DLD1 (cell line): Measurements from ENCODE around the gene JAML.

Source experiments
- in situ Hi-C: cut with HindIII; loops from 2 replicates; pipeline ENCODE4 v1.10.0; 2017; ENCODE audit warnings: low sequenced_read_pairs

Gene JAML

DNA sequence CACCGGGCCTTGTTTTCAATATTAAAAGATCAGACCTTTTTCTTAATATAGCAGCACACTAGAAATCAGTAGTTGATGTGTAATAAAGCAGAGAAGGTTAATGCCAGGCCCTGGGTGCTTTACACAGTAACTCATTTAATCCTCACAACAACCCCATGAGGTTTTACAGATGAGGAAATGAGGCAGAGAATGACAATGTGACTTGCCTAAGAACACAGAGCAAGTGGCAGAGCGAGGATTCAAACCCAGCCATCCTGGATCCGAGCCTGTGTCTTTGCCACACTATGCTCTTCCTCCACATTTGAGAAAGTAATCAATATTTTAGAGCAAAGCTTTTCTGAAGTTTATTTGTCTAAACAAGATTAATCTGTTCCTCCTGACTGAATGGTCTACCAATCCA is 7.2 kb downstream of the JAML start:
- in situ Hi-C loops = no loop called here

DNA sequence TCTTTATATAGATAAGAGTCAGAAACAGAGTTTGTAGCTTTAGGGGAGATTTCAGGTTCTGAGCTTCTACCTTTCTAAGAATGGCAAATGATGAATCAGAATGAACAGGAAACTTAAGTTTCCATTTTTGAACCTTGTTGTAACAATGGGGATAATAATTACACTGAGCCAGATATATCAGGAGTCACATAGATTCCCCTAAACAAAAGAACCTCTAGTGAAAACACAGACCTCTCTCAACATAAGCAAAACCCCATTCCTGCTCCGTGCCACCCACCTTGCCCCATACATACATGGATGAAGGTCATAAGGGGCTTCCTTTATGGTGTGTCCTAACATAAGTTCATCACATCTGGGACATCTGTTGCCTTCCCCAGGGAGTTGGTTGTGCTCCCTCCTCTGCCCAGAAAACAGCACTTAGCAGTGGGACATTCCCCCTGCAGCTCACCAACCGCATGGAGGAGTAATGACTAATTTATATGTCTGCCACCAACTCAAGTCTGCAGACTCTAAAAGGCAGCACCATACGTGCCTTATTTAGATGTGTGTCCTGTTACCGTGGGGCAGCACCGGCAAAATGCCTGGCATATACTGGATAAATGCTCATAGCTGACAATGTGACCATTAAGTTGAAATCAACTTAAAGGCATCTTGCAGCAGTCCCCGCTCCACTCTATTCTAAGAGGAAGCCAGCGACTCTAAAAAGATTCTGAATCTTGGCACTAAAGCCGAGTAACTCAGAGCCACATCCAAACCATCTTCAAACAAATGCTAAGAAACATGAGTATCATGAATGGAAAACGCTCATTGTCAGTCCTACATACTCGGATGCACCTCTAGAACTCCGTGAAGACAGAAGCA is 8.0 kb downstream of the JAML start:
- in situ Hi-C loops = no loop called here

- in situ Hi-C loops = no loop called here
These were observed 9.0 kb downstream of the JAML start for GRCh38 chr11:118215765-118216164.

DNA sequence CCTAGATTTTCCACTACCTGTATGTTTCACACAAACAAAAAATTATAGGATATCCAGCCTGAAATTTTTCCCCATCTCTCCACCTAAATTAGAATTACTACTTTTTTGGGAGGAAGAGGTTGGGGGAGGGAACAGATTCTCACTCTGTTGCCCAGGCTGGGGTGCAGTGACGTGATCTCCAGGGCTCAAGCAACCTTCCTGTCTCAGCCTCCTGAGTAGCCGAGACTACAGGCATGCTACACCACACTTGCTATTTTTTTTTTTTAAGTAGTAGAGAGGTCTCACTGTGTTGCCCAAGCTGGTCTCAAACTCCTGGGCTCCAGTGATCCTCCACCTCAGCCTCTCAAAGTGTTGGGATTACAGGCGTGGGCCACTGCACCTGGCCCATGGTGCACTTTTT is 9.5 kb downstream of the JAML start:
- in situ Hi-C loops = no loop called here

DNA sequence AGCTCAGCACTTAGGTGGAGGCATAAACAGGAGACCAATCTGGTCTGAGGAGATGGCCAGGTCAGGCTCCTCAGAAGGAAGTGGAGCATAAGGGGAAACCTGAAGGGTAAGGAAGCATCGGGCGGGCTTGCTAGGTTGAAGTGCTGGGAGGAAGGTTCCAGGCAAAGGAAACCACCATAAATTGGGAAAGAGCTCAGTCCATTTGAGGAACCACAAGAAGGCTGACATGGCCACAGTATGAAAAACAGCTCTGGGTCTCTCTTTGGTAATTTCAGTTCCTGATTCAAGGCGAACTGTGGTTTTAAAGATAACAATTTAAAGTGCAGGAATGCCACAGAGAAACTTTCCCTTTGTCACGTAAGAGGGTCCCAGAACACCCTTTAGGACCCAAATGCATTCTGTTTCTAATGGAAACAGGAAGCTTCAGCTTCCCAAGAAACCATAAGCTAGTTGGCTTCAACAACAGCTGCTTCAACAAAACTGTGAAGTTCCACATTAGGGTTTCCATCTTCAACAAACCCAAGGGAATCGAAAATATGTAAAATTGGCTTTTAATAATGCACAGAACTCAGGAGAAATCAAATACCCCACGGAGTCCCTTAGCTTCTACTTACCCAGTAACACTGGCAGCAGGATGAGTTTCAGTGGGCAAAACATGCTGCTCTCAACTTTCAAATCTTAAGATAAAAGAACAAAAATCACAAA is 10.4 kb downstream of the JAML start:
- in situ Hi-C loops = no loop called here

DNA sequence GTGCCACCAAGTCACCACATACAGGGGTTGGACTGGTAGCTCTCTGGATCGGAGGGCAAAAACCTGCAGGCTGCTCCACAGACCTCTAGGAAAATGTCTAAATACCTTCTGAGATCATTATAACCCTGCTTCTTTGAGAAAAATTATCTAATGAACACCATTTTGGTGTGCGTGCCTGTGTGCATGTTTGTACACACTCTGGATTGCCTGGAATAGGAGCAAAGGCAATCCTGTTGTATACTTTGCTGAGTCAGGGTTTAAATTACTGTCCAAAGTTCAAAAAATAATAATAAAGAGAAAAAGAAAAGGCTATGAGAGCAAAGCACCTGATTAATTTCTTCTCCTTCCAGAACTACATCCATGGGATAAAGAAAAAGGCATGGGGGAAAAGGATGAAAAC is 11.0 kb downstream of the JAML start:
- in situ Hi-C loops = no loop called here

- in situ Hi-C loops = no loop called here
These were observed 11.6 kb downstream of the JAML start for GRCh38 chr11:118213201-118213600.

- in situ Hi-C loops = no loop called here
These were observed 12.0 kb downstream of the JAML start for GRCh38 chr11:118212781-118213191.

DNA sequence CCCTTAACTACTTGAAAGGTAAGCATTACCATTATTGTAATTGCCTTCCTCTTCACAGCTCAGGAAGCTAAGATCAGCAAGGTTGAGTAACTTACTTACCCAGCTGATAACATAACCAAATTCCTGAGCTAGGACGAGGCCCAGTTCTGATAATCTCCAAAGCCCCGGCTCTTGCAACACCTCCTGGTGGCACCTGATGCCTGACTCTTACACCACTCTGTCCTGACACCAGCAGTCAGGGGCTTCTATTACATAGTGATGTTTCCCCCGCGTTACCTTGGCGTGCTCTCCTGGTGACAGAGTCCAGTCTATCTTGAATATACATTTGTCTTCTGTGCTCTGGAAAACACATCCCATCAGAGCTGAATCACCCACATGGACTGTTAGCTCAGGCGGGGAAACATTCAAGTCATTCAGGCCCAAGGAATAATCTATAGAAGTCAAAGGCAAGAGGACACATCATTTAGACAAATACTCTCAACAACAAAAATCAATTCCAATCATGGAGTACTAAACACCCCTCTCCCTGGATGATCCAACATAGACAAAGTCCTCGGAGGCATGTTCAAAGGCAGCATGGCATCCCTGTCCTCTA is 12.6 kb downstream of the JAML start:
- in situ Hi-C loops = no loop called here

DNA sequence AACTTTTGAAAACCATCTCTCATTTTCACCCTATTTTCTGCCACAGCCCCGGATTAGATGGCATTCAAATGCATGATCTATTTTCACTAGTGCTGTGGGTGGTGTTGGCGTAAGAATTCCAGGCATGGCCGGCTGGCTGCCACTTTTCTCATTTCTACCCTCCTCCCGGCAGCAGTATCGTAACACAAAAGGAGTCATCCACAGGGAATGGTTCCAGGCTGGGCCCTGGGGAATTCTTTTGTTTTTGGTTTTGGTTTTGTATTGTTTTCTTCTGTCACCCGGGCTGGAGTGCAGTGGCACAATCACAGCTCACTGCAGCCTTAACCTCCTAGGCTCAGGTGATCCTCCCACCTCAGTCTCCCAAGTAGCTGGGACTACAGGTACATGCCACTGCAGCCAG is 13.8 kb downstream of the JAML start:
- in situ Hi-C loops = no loop called here

DNA sequence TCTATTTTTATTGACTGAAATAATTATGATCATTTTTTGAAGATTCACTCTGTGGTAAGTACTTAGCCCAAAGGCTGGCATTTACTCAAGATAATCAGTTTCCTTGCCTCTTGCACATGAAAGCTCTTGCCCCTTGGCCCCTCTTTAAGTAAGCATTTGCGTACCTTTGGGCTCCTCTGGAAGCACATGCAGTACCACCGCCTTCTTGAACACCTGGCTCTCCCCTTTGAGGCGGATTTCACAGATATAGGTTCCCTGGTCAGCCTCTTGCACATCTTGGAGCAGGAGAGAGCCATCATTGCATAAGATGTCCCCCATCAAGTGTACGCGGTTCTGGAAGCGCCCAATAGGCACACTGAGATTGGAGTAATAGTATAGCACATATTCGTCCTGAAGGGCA is 14.5 kb downstream of the JAML start:
- in situ Hi-C loops = no loop called here

DNA sequence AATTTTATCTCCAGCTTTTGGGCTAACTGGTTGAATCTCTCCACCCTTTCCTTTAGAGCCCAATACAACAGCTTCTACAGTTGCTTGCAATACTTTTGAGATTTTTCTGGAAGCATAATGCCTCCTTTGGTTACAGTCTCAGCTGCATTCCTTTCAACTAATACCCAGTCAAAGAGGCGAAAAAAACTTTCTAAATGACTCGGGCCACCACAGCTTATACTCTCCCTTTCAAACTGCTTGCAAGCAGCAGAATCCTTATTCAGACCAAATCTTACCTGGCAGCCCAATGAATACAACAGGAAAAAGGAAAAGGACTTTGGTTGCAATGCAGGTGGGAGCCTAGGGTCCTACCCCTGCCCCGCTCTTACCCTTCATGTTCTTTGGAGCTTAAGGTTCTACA is 15.8 kb downstream of the JAML start:
- in situ Hi-C loops = no loop called here

DNA sequence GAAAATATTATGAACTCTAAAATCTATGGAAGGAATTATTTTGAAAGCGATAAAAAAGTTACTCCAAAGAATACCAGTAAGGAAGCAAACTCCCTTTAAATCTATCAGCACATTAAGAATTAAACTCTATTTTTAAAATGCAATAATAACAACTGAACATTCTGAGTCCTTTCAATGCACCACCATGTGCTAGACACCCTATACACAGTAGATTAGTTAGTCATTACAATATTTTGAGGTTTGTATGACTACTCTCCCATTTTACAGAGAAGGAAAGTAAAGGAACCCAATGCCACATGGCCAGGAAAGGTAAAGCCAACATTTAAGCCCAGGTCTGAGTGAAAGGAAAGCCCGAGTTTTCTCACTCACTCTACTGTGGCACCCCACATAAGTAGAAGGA is 17.7 kb downstream of the JAML start:
- in situ Hi-C loops = no loop called here

GRCh38 chr11:118206391-118207031 is 18.3 kb downstream of the JAML start:
- in situ Hi-C loops = no loop called here

DNA sequence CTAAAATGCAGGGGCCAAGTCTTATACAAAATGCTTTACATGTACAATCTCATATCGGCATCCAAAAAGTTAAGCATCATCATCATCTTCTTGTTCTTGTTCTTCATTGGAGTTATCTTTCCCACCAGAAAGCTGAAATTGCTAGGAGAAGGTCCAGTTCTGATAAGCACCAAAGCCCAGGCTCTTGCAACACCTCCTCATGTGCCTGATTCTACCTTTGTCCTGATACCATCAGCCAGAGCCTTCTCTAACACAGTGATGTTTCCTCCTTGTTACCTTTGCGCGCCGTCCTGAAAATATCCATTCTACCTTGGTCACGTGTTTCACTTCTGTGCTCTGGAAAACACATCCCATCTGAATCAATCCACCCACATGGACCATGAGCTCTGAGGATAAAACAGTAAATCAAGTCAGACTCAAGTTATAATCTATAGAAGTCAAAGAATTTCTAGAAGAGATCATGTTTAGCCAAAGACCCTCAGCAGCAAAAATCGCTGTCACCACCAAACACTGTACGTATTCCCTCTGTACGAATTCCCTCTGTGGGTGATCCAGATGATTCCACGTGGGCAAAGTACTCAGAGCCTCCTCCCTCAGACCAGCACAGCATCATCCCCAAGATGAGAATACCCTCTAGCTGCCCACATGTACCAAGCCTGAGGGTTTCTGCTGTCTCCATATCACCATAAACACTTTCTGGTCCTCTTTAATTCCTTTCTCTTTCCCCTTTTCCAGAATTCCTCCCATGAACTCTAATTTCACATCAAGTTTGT is 19.0 kb downstream of the JAML start:
- in situ Hi-C loops = no loop called here

DNA sequence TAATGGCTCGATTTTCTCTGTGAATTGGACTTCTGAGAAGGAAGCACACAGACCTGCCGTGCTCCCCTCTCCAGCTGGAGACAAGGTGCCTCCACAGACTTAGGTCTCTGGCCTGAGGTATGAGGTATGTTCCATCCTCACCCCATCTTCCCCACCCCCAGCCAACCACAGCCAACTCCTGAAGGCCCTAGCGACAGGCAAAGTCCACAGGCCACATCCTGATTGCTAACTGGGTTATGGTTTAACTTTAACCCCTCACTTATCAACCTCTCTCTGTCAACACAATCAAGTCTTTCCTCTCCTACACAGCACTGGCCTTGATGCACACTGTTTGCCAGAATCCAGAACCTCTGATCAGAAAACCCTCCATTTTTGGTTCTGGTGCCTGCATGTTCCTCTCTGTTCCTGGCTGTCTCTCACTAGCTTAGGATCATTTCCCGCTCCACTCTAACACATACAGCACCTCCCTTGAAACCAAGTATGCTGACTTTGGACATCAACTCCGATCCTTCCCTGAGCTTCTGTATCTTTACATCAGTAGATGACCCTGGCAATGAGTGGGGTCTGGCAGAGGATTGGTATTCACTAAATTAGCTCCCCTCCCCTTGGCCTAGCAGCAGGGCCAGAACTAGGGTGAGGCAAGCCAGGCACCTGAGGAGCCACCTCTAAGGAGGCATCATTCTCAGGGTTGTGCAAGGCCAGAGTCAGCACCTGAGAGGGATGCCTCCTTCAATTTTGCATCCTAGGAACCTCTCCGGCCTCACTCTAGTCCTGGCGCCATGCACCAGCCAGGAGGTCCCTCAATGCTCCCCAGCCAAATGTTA is 22.0 kb downstream of the JAML start:
- in situ Hi-C loops = no loop called here

DNA sequence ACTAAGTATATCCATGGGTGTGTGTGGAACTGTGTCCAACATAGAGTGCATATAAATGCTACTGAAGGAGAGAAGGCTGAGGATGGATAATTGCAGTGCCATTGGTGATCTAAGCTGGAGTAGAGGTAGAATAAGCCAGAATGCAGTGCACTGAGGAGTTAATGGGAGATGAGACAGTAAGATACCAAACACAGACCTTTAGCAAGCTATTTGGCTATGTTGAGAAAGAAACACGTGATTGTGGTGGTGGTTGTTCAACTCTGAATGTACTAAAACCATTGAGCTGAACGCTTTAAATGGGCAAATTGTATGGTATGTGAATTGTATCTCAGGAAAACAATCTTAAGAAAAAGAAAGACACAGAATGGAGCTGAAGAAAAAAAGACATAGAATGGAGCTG is 22.8 kb downstream of the JAML start:
- in situ Hi-C loops = no loop called here

GRCh38 chr11:118200901-118201680 is 23.7 kb downstream of the JAML start:
- in situ Hi-C loops = no loop called here

DNA sequence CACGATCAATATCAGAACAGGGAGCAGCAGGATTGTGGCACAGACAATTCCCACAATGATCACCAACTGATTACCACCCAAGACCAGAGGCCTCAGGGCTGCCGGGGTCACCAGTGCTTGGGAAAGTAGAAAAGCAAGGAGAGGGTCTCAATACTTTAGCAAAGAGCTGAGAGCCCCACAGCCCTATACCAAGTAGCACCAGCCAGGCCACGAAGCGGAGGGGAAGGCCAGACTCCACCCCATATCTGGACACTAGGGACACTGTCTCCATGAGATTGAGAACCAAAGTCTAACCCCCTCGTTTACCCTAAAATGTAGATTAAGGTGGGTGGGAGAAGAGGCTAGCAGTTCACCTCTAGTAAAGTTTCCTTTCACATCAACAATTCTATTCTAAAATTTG is 24.3 kb downstream of the JAML start:
- in situ Hi-C loops = no loop called here
